ENCODE results near the gene BRICD5.

BRICD5 gene

DNA sequence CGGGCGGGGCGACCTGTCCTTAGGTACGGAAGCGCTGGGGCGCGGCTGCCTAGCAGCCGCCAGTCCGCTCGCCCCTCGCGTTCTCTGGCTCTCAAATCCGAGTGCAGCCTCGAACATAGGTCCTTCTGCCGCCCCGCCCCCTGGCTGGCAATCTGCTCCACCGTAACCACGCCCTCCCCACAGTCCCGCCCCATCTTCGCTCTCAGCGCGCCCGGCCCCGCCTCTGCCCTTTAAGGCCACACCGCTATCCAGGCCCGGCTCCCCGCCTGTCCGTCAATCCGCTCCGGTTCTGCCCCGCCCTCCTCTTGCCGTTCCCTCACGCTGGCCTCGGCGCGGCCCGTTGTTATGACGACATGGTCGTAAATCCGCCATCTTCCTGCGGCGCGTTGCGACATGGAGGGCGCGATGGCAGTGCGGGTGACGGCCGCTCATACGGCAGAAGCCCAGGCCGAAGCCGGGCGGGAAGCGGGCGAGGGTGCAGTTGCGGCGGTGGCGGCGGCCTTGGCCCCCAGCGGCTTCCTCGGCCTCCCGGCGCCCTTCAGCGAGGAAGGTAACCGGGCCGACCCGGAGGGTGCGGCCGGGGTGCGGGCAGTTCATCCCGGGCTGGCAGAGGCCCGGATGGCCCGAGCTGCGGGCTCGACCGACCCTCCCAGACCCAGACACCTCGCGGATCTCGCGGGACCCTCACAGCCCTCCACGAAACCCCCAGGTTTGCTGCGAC lies 12.7 kb upstream of the BRICD5 start, which contains the start of gene E4F1:
Gene E4F1 (plus strand): TSS at position 371 of the 721 bp plus-strand sequence. CDS start 23 bp downstream, at position 394.
- TF ChIP-seq CTCF (IDR thresholded peaks at IDR 0.05) = no peak

DNA sequence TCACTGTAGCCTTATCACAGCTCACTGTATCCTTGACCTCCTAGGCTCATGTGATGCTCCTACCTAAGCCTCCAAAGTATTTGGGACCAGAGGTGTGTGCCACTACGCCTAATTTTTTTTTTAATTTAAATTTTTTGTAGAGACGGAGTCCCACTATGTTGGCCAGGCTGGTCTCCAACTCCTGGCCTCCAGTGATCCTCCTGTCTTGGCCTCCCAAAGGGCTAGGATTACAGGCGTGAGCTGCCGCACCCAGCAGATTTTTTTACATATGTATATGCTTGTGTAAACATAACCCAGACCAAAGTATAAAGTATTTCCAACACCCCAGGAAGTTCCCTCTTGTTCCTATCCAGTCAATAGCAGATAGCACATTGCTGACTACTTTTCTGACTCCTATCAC lies 5.7 kb upstream of the BRICD5 start:
- no peak for TF ChIP-seq CTCF (IDR thresholded peaks at IDR 0.05)

DNA sequence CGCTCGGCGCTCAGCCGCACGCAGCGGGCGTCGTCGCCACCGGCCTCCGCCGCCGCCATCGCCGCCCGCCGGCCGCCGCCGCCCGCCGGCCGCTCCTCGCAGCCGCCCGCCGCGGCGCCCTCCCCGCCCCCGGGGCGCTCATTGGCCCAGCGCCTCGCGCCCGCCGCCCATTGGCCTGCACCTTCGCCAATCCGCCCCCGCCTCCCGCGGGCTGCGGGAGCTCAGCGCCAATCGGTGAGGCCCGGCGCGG lies 4.0 kb upstream of the BRICD5 start, which contains the start of gene PGP:
Gene PGP (minus strand): TSS at position 122 of the 250 bp plus-strand sequence. CDS start 63 bp downstream, at position 59.
- no peak for TF ChIP-seq CTCF (IDR thresholded peaks at IDR 0.05)

GRCh38 chr16:2213817-2214718 lies 3.4 kb upstream of the BRICD5 start:
- no peak for TF ChIP-seq CTCF (IDR thresholded peaks at IDR 0.05)

GRCh38 chr16:2212362-2213324 lies 2.0 kb upstream of the BRICD5 start:
- TF ChIP-seq CTCF (IDR thresholded peaks at IDR 0.05) = no peak

GRCh38 chr16:2211923-2212347 lies 1.3 kb upstream of the BRICD5 start:
- no peak for TF ChIP-seq CTCF (IDR thresholded peaks at IDR 0.05)

- TF ChIP-seq CTCF (IDR thresholded peaks at IDR 0.05) = no peak
Observed at GRCh38 chr16:2210009-2210332, 692 bp downstream of the BRICD5 start.
